Mononuclear cell (primary cell): ENCODE data around the gene AQR. TPM values are rescaled to one million over a fixed set of nuclear protein-coding genes. Genes with fewer than 3 reads are reported as not detected.

Experiments used
- H3K27me3 ChIP-seq: 2 replicates; pipeline ENCODE4 v1.6.0; 2011; ENCODE audit warnings: low read length, control low read depth; ENCODE audit not compliant: insufficient read depth
- H3K4me1 ChIP-seq: 2 replicates; pipeline ENCODE4 v1.5.1; 2011; ENCODE audit warnings: mild to moderate bottlenecking, low read length, control low read depth; ENCODE audit not compliant: insufficient read depth
- H3K4me3 ChIP-seq: 2 replicates; pipeline ENCODE4 v1.5.1; 2011; ENCODE audit warnings: mild to moderate bottlenecking, low read length, moderate library complexity
- H3K9me3 ChIP-seq: 2 replicates; pipeline ENCODE4 v1.5.1; 2011; ENCODE audit warnings: low read depth, mild to moderate bottlenecking, control low read depth, low read length
- total RNA-seq: library from RNA; depleted of rRNA; stranded (reverse); fragments of >200 nt; gene quantifications from one replicate; pipeline ENCODE4 v1.2.3, GENCODE V29; 2012

Gene AQR
- total RNA-seq, 1 donor, result 38.4 TPM

DNA sequence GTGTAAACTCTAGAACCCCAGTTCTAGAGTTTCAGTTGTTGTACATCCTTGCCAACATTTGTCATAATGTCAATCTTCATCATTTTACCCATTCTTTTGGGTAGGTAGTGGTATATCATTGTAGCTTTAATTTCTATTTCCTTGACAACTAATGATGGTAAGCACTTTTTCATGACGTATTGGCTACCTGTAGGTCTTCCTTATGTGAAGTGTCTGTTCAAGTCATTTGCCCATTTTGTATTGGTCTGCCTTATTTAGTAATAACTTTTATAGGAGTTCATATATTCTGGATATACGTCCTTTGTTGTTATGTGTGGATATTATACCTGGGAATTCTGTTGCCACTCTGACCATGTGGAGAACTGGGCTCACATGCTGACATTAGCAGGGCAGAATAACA is 100.4 kb downstream of the AQR start:
- Histone ChIP-seq H3K27me3 (no peaks in the 10 kb centered on the region), H3K4me3 (no peak overlapping the region), H3K4me1 (no peaks in the 10 kb centered on the region), H3K9me3 (no peaks in the 10 kb centered on the region)

DNA sequence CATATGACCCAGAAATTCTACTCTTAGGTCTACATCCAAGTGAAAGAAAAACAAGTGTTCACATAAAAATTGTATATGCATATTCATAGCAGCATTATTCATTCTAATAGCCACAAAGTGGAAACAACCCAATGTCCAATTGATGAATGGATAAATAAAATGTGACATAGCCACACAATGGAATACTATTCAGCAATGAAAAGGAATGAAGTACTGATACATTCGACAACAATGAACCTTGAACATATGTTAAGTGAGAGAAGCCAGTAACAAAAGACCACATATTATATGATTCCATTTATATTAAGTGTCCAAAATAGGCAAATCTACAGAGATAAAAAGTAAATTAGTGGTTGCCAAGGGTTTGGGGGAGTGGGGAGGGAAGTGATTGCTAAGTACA is 104.0 kb downstream of the AQR start:
- no peaks in the 10 kb centered on the region for H3K4me1 ChIP-seq
- no peaks in the 10 kb centered on the region for H3K27me3 ChIP-seq
- H3K4me3 ChIP-seq, result no peak overlapping the region
- no peaks in the 10 kb centered on the region for H3K9me3 ChIP-seq

DNA sequence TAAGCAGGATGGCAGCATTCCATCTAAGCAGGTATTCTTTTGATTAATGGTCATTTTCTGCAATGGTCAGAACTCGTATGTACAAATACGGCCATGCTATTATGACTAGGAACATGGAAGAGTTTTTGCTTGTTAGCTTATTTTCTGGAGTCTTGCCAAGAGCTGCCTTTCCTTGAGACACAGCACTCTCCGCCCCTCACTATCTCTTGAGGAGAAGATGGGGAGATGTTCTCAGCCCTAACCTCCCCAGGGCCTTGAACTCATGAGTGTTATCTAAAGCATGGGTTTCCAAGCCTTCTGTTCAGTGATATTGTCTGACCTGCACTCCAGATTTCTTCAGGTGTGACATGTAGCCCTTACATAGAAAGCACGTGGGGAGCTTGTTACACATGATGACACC is 108.3 kb downstream of the AQR start:
- H3K4me3 ChIP-seq, result no peak overlapping the region
- H3K9me3 ChIP-seq, result no peaks in the 10 kb centered on the region
- no peaks in the 10 kb centered on the region for H3K27me3 ChIP-seq
- H3K4me1 ChIP-seq, result no peaks in the 10 kb centered on the region

DNA sequence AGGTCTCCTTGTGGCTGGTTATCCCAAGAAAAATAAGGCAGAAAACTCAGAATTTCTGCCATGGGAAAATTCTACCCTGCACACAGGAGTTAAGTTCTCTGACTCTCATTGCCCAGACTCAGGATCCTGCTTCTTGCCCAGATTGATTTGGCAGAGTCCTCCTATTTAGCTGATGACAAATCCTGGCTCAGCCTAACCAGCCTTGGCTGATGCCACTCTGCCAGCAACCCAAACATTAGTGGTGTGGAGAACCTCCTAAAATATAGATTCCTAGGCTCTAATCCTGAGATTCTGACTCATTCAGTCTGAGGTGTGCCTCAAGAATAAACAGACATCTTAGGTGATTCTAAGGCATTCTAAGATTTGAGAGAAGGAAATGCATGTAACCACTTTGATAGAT is 113.6 kb downstream of the AQR start:
- Histone ChIP-seq H3K4me3 (no peak overlapping the region), H3K9me3 (no peaks in the 10 kb centered on the region), H3K4me1 (no peaks in the 10 kb centered on the region), H3K27me3 (no peaks in the 10 kb centered on the region)

DNA sequence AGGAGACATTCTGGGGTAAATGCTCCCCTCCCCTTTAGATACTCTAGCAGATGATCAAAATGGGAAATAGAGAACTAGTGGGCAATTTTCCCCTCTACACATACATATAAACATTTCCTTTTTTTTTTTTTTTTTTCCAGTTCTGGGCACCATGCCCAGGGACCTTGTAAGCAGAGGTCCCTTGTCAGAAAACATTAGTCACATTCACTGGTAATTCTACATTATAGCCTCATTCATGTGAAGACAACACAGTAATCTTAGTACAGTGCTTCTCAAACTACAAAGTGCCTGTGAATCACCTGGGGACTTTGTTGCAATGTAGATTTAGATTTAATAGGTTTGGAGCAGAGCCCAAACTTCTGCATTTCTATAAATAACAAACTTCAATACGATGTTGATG is 114.1 kb downstream of the AQR start:
- Histone ChIP-seq H3K4me1 (no peaks in the 10 kb centered on the region), H3K4me3 (no peak overlapping the region), H3K9me3 (no peaks in the 10 kb centered on the region), H3K27me3 (no peaks in the 10 kb centered on the region)

DNA sequence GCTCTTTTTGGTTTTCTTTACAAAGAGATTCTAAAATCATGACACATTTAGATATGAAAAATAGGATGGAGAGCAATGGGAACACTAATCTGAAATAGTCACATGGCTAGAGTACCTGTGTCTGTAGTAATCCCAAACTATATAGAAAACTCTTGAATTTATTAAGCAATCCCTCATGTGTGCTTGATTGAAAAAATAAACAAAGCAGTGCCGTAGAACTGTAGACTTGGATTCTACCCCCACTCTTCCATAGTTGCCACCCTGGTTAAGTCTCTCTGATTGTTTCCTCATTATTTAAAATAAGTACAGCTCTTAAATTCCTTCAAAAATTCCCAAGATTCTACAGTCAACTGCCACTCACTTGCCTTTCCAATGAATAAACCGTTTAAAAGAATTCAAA is 115.3 kb downstream of the AQR start:
- no peaks in the 10 kb centered on the region for H3K9me3 ChIP-seq
- no peaks in the 10 kb centered on the region for H3K27me3 ChIP-seq
- H3K4me3 ChIP-seq, result no peak overlapping the region
- H3K4me1 ChIP-seq, result no peaks in the 10 kb centered on the region

DNA sequence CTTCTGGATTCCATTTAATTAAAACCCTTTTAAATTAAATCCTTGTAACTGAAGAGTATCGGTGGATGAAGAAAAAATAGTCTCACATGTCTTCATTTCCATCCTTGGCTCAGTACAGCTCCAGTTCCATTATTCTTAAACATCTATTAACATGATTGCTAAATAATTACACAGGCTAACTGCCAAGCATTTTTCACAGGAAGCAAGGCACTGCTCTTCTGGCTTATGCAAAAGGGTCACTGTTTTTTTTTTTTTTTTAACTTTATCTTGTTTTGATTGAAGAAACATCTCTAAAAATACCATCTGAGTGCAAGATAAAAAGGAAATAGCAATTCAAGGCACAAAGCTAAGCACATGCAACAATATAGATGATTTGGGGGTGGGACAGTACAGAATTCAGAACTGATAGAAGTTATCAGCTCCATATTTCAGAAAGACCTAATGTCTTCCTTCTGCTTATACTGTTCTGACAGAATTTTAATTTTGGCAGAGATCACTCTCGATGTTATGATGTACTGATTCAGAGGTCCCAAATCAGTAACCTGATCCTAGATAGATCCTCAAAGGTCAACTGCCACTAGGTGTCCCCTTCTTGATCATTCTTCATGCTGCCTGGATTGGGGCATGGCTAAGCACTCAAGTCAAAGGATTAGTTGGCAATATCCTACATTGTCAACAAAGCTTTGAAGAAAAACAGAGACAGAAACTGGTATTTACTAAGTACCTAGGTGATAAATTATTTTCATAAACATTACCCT is 116.4 kb downstream of the AQR start:
- Histone ChIP-seq H3K4me3 (no peak overlapping the region), H3K27me3 (no peaks in the 10 kb centered on the region), H3K4me1 (no peaks in the 10 kb centered on the region), H3K9me3 (no peaks in the 10 kb centered on the region)

DNA sequence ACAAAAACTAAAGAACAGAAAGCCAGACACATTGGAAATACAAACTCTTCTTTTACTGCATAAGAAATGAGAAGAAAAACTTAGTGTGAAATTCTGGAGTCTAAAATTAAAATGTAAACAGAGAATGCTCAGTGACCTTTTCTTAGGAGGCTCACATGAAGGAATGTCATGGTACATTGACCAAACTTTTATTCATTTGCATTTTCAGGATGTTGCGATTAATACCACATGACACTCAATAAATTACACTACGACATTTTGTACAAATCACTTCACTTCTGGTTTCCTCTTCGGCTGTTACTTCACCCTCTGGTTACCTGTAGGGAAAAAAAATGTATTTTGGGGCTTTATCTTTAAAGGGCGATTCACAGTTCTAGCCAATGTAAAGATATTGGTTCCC is 117.8 kb downstream of the AQR start:
- H3K4me3 ChIP-seq, result no peak overlapping the region
- no peaks in the 10 kb centered on the region for H3K4me1 ChIP-seq
- H3K27me3 ChIP-seq, result no peaks in the 10 kb centered on the region
- no peaks in the 10 kb centered on the region for H3K9me3 ChIP-seq

DNA sequence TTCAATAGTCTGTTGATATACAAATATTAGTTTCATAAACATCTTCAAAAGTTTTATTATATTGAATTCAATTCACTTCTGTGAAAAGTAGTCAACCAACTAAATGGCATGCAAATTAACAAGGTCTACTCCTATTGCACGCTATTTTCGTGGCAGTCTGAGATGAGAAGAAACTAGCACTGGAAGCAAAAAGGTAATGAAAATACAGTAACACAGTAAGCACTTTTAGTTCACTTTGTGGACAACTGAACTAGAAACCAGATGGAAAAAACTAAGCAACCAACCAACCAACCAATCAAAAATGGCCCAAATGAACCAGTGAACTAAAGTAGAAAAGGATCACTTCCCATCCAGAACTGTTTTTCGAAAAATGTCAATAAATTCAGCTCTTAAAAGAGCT is 118.5 kb downstream of the AQR start:
- Histone ChIP-seq H3K9me3 (no peaks in the 10 kb centered on the region), H3K4me3 (no peak overlapping the region), H3K4me1 (no peaks in the 10 kb centered on the region), H3K27me3 (no peaks in the 10 kb centered on the region)

DNA sequence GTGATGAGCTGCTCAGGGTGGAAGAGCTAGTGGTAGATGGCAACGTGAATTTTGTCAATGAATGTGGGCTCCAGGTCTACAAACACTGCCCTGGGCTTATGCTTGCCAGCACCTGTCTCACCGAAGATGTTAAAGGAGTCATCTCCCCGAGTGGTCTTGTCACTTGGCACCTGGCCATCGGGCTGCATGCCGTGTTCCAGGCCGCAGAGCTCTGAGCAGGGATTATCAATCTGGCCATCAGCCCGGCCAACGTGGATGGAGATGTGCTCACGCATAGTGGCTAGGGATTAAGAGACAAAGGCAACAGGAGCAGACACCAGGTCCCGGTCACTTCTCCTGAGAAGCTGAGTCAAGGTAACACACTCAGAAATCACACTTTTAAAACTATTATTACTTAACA is 119.4 kb downstream of the AQR start:
- Histone ChIP-seq H3K27me3 (no peaks in the 10 kb centered on the region), H3K4me1 (no peaks in the 10 kb centered on the region), H3K9me3 (no peaks in the 10 kb centered on the region), H3K4me3 (no peak overlapping the region)

DNA sequence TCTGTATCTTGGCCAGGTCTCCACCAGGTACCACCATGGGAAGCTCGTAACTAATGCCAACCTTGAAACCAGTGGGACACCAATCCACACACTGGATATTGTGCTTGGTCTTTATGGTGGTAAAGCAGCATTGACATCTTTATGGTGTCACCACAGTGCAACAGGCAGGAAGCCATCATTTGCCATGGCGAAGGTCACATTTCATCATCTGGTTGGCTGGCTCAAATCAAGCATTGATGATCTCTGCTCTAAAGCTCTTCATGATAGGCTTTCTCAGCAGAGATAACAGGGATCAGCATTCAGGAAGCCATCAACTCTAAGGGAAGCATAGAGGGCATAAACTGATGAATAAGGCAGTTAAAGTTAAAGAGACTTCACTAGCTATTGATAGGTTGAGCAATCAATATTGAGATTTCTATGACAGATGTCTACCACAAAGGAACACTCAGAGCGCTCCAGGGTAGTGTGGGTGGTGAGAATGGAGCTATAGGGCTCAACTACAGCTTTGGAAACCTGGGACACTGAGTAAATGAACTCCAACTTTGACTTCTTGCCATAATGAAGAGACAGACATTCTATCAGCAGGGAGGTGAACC is 120.1 kb downstream of the AQR start:
- H3K4me1 ChIP-seq, result no peaks in the 10 kb centered on the region
- H3K9me3 ChIP-seq, result no peaks in the 10 kb centered on the region
- H3K27me3 ChIP-seq, result no peaks in the 10 kb centered on the region
- H3K4me3 ChIP-seq, result no peak overlapping the region

DNA sequence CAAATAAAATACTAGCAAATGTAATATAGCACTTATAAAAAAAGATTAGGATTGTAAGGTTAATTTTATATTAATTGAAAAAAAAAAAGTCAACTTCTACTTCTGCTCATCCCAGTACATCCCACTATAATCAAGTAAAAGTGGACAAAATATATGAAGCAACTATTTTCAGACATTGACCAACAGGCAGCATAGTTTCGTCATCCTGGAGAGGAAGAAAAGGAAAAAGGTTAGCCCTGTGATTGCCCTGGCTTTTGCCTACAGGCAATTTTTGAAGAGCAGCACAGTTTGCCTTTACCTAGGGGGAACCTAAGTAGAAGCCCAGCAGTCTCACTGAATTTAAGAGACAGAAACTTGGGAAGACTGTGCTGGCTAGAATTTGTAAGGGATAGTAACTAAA is 121.9 kb downstream of the AQR start:
- no peaks in the 10 kb centered on the region for H3K4me1 ChIP-seq
- no peak overlapping the region for H3K4me3 ChIP-seq
- no peaks in the 10 kb centered on the region for H3K27me3 ChIP-seq
- H3K9me3 ChIP-seq, result no peaks in the 10 kb centered on the region

DNA sequence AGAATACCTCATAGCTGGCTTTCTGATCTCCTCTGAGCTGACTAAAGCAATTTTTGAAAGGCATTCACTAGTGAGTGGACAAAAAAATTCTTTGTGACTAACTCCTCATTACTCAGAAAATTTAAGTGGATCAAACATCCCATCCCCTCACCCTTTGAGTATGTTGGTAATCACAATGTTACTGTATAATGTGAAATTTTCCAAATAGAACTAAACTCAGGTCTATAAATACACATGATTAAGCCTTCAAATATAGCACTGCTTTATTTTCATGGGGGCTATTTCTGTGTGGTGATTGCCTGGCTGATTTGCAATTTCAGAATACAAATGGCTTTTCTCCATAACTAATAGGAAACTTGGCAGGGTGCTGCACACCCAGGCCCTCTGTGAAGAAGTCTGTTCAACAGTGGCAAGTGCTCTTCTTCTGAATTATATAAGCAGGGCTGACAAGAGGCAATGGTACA is 128.2 kb downstream of the AQR start:
- H3K9me3 ChIP-seq, result no peaks in the 10 kb centered on the region
- no peaks in the 10 kb centered on the region for H3K4me1 ChIP-seq
- no peak overlapping the region for H3K4me3 ChIP-seq
- H3K27me3 ChIP-seq, result no peaks in the 10 kb centered on the region

DNA sequence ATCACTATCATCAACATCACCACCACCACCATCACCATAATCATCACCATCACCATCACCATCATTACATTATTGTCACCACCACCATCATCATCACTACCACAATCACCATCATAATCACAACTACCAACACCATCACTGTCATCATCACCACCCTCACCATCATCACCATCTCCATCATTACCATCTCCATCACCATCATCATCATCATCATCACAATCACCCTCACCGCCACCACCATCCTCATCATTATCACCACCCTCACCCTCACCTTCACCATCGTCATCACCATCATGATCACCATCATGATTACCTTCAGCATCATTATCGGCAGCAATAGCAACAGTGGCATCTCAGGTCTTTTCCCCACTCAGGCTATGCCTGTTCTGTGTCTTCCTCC is 131.3 kb downstream of the AQR start:
- Histone ChIP-seq H3K9me3 (no peaks in the 10 kb centered on the region), H3K27me3 (no peaks in the 10 kb centered on the region), H3K4me3 (no peak overlapping the region), H3K4me1 (no peaks in the 10 kb centered on the region)

DNA sequence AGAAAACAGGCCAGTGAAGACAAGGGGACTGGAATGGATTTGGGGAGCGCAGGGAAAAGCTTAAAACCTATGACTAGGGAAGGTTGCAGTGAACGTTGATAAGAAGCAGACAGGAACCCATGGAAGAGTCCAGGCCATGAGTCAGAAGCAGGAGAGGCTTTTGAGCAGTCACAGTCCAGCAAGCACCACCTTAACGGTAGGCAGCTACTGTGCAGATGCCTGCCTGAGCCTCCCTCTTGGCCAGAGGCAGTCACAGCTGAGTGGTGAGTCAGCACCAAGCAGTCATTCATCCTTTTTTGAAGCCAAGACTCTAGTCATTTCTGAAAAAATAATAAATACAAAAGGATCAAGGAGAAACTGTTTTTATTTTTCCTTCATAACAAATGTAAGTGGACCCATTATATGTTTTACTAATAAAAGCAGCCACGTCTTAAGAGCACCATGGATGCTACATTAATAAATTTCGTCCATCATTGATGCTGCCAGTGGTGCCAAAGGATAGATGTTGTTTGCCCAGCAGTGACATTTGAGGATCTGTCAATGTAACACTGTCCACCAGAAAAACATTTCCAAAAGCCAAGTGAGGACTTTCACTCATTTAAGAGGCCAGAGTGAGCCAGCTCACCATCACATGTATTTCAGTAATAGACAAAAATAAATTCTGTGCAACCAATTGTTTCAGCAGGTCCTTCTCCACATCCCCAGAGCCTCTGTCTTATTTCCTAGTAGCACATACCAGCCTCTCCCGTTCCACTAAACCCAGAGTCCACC is 132.1 kb downstream of the AQR start:
- Histone ChIP-seq H3K4me3 (no peak overlapping the region), H3K9me3 (no peaks in the 10 kb centered on the region), H3K27me3 (peaks cover 3% of the 10 kb centered on the region), H3K4me1 (no peaks in the 10 kb centered on the region)
